Stimulated activated memory B cell treated with anti-CD40 and anti-IgM and Interleukin-4, amounts not matched to agents 10 μg/mL and 1 μg/mL and 100 μg/mL, for 72 hours (primary cell): ENCODE results near the gene FSD1.
A peak's percentile ranks its signal among the peaks of the same experiment; 100 is the strongest.
"Not testable (repeated sequence)": the region's sequence is repeated elsewhere in the genome, so short reads cannot be mapped to it uniquely, and the experiment has no call there.

Experiments used
- ATAC-seq: fragments of 150-1000 bp; cut with Tn5 transposase; 2 replicates; pipeline ENCODE4 v1.10.0; 2021
- H3K27ac Mint-ChIP-seq: one replicate; pipeline ENCODE4 v1.8.0; 2022; ENCODE audit warnings: mild to moderate bottlenecking, mixed read lengths
- H3K27me3 Mint-ChIP-seq: one replicate; pipeline ENCODE4 v1.8.0; 2022; ENCODE audit warnings: mixed read lengths
- H3K36me3 Mint-ChIP-seq: one replicate; pipeline ENCODE4 v1.8.0; 2022; ENCODE audit warnings: mixed read lengths
- H3K4me1 Mint-ChIP-seq: one replicate; pipeline ENCODE4 v1.8.0; 2022; ENCODE audit warnings: mixed read lengths
- H3K4me3 Mint-ChIP-seq: one replicate; pipeline ENCODE4 v1.8.0; 2022; ENCODE audit warnings: mild to moderate bottlenecking, moderate library complexity, mixed read lengths
- H3K9me3 Mint-ChIP-seq: one replicate; pipeline ENCODE4 v1.8.0; 2022; ENCODE audit warnings: mixed read lengths

Gene FSD1

GRCh38 chr19:4323692-4324091 lies 19.3 kb downstream of the FSD1 start:
- peaks cover 26% of the 10 kb centered on the region for H3K4me1 Mint-ChIP-seq
- peaks cover 30% of the 10 kb centered on the region for H3K9me3 Mint-ChIP-seq
- peaks cover 51% of the 10 kb centered on the region for H3K27me3 Mint-ChIP-seq
- H3K27ac Mint-ChIP-seq: no peak overlapping the region
- ATAC-seq: no peak
- no peak overlapping the region for H3K4me3 Mint-ChIP-seq
- H3K36me3 Mint-ChIP-seq: peaks cover 7% of the 10 kb centered on the region

GRCh38 chr19:4324228-4324627 lies 19.8 kb downstream of the FSD1 start:
- no peak for ATAC-seq
- Mint-ChIP-seq H3K4me3 (no peak overlapping the region), H3K27me3 (peaks cover 46% of the 10 kb centered on the region), H3K36me3 (peaks cover 6% of the 10 kb centered on the region), H3K4me1 (peaks cover 31% of the 10 kb centered on the region), H3K27ac (no peak overlapping the region), H3K9me3 (peaks cover 24% of the 10 kb centered on the region)

- ATAC-seq: no peak
- H3K4me3 Mint-ChIP-seq: no peak overlapping the region
- no peaks in the 10 kb centered on the region for H3K36me3 Mint-ChIP-seq
- peaks cover 7% of the 10 kb centered on the region for H3K9me3 Mint-ChIP-seq
- peaks cover 37% of the 10 kb centered on the region for H3K4me1 Mint-ChIP-seq
- H3K27ac Mint-ChIP-seq: no peak overlapping the region
- peaks cover 58% of the 10 kb centered on the region for H3K27me3 Mint-ChIP-seq
Observed at GRCh38 chr19:4326215-4326836, 21.9 kb downstream of the FSD1 start.

- no peak overlapping the region for H3K27ac Mint-ChIP-seq
- H3K27me3 Mint-ChIP-seq: peaks cover 58% of the 10 kb centered on the region
- peaks cover 37% of the 10 kb centered on the region for H3K4me1 Mint-ChIP-seq
- H3K9me3 Mint-ChIP-seq: peaks cover 4% of the 10 kb centered on the region
- H3K4me3 Mint-ChIP-seq: no peak overlapping the region
- no peak for ATAC-seq
- no peaks in the 10 kb centered on the region for H3K36me3 Mint-ChIP-seq
Observed at GRCh38 chr19:4326837-4327251, 22.4 kb downstream of the FSD1 start.

- H3K4me1 Mint-ChIP-seq: peaks cover 37% of the 10 kb centered on the region
- H3K27ac Mint-ChIP-seq: no peak overlapping the region
- peak overlapping the region; percentile 45 for H3K4me3 Mint-ChIP-seq
- no peaks in the 10 kb centered on the region for H3K9me3 Mint-ChIP-seq
- ATAC-seq: peak; percentile 5
- H3K36me3 Mint-ChIP-seq: no peaks in the 10 kb centered on the region
- H3K27me3 Mint-ChIP-seq: peaks cover 58% of the 10 kb centered on the region
Observed at GRCh38 chr19:4327252-4327876, 23.0 kb downstream of the FSD1 start.

- peak overlapping the region; percentile 44 for H3K27ac Mint-ChIP-seq
- H3K9me3 Mint-ChIP-seq: no peaks in the 10 kb centered on the region
- peaks cover 58% of the 10 kb centered on the region for H3K27me3 Mint-ChIP-seq
- peak overlapping the region; percentile 35 for H3K4me3 Mint-ChIP-seq
- ATAC-seq: no peak
- peaks cover 37% of the 10 kb centered on the region for H3K4me1 Mint-ChIP-seq
- no peaks in the 10 kb centered on the region for H3K36me3 Mint-ChIP-seq
Observed at GRCh38 chr19:4327877-4328242, 23.5 kb downstream of the FSD1 start.

GRCh38 chr19:4328243-4328990 lies 24.0 kb downstream of the FSD1 start:
- H3K36me3 Mint-ChIP-seq: no peaks in the 10 kb centered on the region
- ATAC-seq: peak; percentile 90
- H3K4me1 Mint-ChIP-seq: peaks cover 37% of the 10 kb centered on the region

GRCh38 chr19:4328991-4329681 lies 24.7 kb downstream of the FSD1 start:
- Mint-ChIP-seq H3K27me3 (peaks cover 56% of the 10 kb centered on the region), H3K4me3 (peak overlapping the region; percentile 69), H3K27ac (peak overlapping the region; percentile 44), H3K4me1 (peaks cover 37% of the 10 kb centered on the region)
- ATAC-seq, H3K36me3 Mint-ChIP-seq, H3K9me3 Mint-ChIP-seq: not testable (repeated sequence)

More at GRCh38 chr19:4328243-4328990, 24.0 kb downstream of the FSD1 start:
- H3K27me3 Mint-ChIP-seq: peaks cover 58% of the 10 kb centered on the region
- peak overlapping the region; percentile 44 for H3K27ac Mint-ChIP-seq
- H3K4me3 Mint-ChIP-seq: peak overlapping the region; percentile 69
- H3K9me3 Mint-ChIP-seq: no peaks in the 10 kb centered on the region

- peaks cover 37% of the 10 kb centered on the region for H3K4me1 Mint-ChIP-seq
- H3K36me3 Mint-ChIP-seq: peaks cover 6% of the 10 kb centered on the region
- H3K27me3 Mint-ChIP-seq: peaks cover 49% of the 10 kb centered on the region
- ATAC-seq: no peak
- peaks cover 7% of the 10 kb centered on the region for H3K9me3 Mint-ChIP-seq
- no peak overlapping the region for H3K4me3 Mint-ChIP-seq
- no peak overlapping the region for H3K27ac Mint-ChIP-seq
Observed at GRCh38 chr19:4329858-4330257, 25.5 kb downstream of the FSD1 start.

- no peak overlapping the region for H3K4me3 Mint-ChIP-seq
- peaks cover 4% of the 10 kb centered on the region for H3K27me3 Mint-ChIP-seq
Observed at GRCh38 chr19:4334929-4335570, 30.7 kb downstream of the FSD1 start.

GRCh38 chr19:4337906-4338440 lies 33.6 kb downstream of the FSD1 start:
- no peaks in the 10 kb centered on the region for H3K27me3 Mint-ChIP-seq
- no peak for ATAC-seq
- H3K4me3 Mint-ChIP-seq: peak overlapping the region; percentile 81
- H3K9me3 Mint-ChIP-seq: peaks cover 14% of the 10 kb centered on the region
- peak overlapping the region; percentile 88 for H3K27ac Mint-ChIP-seq
- peaks cover 30% of the 10 kb centered on the region for H3K4me1 Mint-ChIP-seq
- H3K36me3 Mint-ChIP-seq: peaks cover 6% of the 10 kb centered on the region

More at GRCh38 chr19:4334929-4335570, 30.7 kb downstream of the FSD1 start:
- H3K9me3 Mint-ChIP-seq: peaks cover 14% of the 10 kb centered on the region
- H3K27ac Mint-ChIP-seq: no peak overlapping the region
- peaks cover 21% of the 10 kb centered on the region for H3K4me1 Mint-ChIP-seq
- peaks cover 6% of the 10 kb centered on the region for H3K36me3 Mint-ChIP-seq
- no peak for ATAC-seq

- peaks cover 6% of the 10 kb centered on the region for H3K36me3 Mint-ChIP-seq
- H3K9me3 Mint-ChIP-seq: peaks cover 14% of the 10 kb centered on the region
- no peaks in the 10 kb centered on the region for H3K27me3 Mint-ChIP-seq
- no peak for ATAC-seq
- H3K4me3 Mint-ChIP-seq: peak within 1 kb of the TSS; percentile 81
- H3K4me1 Mint-ChIP-seq: peaks cover 30% of the 10 kb centered on the region
- H3K27ac Mint-ChIP-seq: peak within 1 kb of the TSS; percentile 88
Observed at GRCh38 chr19:4338441-4339355, 34.3 kb downstream of the FSD1 start, which contains the start of gene STAP2. Gene STAP2, minus strand, starts transcription at chr19:4338827. Its CDS starts 74 bp downstream, at chr19:4338753.

- Mint-ChIP-seq H3K4me3 (peak overlapping the region; percentile 92), H3K9me3 (no peaks in the 10 kb centered on the region), H3K27ac (peak overlapping the region; percentile 74), H3K27me3 (no peaks in the 10 kb centered on the region), H3K4me1 (peaks cover 46% of the 10 kb centered on the region), H3K36me3 (peaks cover 17% of the 10 kb centered on the region)
- ATAC-seq: no peak
Observed at GRCh38 chr19:4342314-4342614, 37.9 kb downstream of the FSD1 start.
